Epithelial cell of prostate (primary cell): ENCODE data around the gene ANTXR2.

ENCODE experiments used
- DNase-seq: peaks from one replicate; pipeline ENCODE4 v3.0.0-alpha.2; 2011; ENCODE audit warnings: low read depth, low spot score
- H3K27ac ChIP-seq: fragments of 450-650 bp; 2 replicates; pipeline ENCODE4 v1.5.1; 2017; ENCODE audit warnings: mild to moderate bottlenecking

ANTXR2 gene

GRCh38 chr4:80035336-80035735 is 37.7 kb downstream of the ANTXR2 start:
- peak overlapping the region; percentile 7 for H3K27ac ChIP-seq
- no peak for DNase-seq

GRCh38 chr4:80033581-80033980 is 39.4 kb downstream of the ANTXR2 start:
- no peak overlapping the region for H3K27ac ChIP-seq
- DNase-seq = no peak

- peak overlapping the region; percentile 86 for H3K27ac ChIP-seq
- DNase-seq = peak; percentile 49
Observed at GRCh38 chr4:80029364-80029763, 43.7 kb downstream of the ANTXR2 start.

- no peak overlapping the region for H3K27ac ChIP-seq
- DNase-seq = no peak
Observed at GRCh38 chr4:80027611-80028010, 45.4 kb downstream of the ANTXR2 start.

- H3K27ac ChIP-seq = no peak overlapping the region
- no peak for DNase-seq
Observed at GRCh38 chr4:80026100-80026499, 46.9 kb downstream of the ANTXR2 start.

DNA sequence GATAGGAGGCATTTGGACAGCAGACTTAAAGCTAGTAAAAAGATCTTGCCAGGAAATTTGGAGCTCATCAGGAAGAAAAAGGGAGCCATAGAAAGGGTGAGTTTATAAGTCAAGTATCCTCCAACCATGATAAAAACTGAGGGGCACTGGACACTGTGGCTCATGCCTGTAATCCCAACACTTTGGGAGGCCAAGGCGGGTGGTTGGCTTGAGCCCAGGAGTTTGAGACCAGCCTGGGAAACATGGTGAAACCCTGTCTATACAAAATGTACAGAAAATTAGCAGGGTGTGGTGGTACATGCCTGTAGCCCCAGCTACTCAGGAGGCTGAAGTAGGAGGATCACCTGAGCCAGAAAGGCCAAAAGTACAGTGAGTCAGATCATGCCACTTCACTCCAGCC is 48.7 kb downstream of the ANTXR2 start:
- DNase-seq = no peak
- H3K27ac ChIP-seq = peak overlapping the region; percentile 15

- peak overlapping the region; percentile 87 for H3K27ac ChIP-seq
Observed at GRCh38 chr4:80022282-80022681, 50.7 kb downstream of the ANTXR2 start.

DNA sequence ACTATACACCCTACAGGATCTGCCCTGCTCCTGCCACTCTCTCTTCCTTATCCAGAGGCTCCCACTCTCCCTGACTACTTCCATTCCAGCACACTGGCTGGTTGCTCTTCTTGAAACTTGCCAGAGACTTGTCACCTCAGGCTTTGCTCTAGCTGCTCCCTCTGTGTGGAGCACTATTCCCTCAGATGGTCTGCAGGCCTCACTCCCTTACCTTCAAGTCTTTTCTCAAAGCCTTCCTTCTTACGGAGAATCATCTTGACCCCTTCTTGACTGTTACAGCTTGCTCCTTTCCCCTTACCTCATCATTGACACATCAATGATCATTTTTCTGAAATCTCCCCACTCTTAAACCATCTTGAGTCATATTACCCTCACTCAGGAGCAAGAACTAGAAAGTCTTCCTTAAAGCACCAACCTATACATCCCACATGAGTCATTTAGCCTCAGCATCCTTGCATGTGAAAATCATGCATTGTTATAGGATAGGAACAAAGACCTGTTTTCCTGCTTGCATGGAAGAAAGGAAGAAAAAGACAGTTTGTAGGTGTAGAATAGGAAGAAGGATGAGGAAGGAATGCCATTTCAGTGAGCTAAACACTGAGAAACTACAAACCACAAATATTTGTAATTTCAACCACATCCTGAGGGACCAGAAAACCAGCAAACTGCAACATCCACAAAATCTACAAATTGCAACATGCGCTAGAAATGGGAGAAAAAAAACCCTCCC is 55.7 kb downstream of the ANTXR2 start:
- H3K27ac ChIP-seq = peak overlapping the region; percentile 87
- peak; percentile 45 for DNase-seq

More at GRCh38 chr4:80022282-80022681, 50.7 kb downstream of the ANTXR2 start:
- no peak for DNase-seq

- H3K27ac ChIP-seq = peak overlapping the region; percentile 87
- DNase-seq = no peak
Observed at GRCh38 chr4:80016506-80016905, 56.5 kb downstream of the ANTXR2 start.

DNA sequence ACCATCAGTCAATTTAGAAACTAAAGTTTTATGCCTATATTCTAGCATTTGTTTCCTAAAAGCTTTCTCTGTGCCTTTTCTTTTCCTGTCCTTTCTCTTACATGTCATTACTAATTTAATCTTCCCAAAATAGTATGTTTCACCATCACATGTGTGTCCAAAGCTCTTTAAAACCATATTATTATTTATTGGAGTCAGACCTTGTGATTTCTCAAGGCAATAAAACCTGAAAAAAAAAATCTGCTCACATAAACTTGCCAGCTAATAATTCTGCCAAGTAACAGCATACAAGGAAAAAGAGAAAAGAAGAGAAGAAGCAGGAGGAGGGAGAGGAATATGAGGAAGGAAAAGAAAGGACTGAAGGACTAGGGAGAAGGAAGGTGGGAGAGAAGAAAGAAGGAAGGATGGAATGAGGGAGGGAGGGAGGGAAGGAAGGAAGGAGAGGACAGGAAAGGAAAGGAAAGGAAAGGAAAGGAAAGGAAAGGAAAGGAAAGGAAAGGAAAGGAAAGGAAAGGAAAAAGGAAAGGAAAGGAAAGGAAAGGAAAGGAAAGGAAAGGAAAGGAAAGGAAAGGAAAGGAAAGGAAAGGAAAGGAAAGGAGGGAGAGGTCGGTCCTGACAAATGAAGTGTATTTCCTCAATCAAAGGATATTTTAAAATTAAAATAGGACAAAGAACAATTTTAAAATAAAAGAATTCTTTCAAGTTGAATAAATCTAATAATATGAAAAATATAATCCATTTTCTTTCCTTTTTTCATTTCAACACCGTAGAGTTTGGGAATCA is 57.4 kb downstream of the ANTXR2 start:
- H3K27ac ChIP-seq = peak overlapping the region; percentile 87
- DNase-seq = no peak

DNA sequence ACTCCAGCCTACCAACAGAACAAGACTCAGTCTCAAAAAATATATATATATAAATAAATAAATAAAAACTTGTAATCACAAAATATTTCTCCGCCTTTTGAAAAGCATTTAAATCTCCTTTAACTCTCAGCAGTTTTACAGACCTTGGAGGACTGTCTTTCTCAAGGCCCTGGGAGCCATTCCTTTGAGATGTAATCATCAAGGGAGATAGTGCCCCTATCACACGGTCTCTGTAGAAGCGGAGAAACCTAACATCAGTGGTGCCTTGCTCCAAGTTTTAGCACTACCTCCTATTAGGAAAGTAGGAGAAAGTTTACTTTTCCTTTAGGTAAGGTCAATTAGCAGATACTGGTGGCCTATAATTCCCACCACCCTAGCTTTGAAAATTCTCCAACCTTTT is 58.5 kb downstream of the ANTXR2 start:
- DNase-seq = no peak
- no peak overlapping the region for H3K27ac ChIP-seq

DNA sequence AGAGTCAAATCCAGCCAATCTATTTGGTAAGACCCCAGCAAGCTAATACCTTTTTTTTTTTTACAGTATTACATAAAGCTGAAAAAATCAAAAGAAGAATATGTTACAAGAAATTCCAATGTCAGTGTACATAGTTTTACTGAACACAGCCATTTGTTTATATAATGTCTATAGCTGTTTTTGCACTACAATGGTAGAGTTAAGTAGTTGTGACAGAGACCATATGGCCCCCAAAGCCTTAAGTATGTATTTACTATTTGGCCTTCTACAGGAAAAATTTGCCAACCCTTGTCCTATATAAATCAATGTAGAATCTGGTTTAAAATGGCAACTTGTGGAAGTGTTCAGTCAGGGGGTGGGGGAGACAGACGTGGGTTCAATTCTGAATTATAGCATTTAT is 60.7 kb downstream of the ANTXR2 start:
- DNase-seq = no peak
- no peak overlapping the region for H3K27ac ChIP-seq

GRCh38 chr4:80011636-80012236 is 61.3 kb downstream of the ANTXR2 start:
- H3K27ac ChIP-seq = no peak overlapping the region
- no peak for DNase-seq

- no peak overlapping the region for H3K27ac ChIP-seq
- DNase-seq = no peak
Observed at GRCh38 chr4:80010316-80010715, 62.7 kb downstream of the ANTXR2 start.

- no peak overlapping the region for H3K27ac ChIP-seq
- no peak for DNase-seq
Observed at GRCh38 chr4:80009806-80010205, 63.2 kb downstream of the ANTXR2 start.

DNA sequence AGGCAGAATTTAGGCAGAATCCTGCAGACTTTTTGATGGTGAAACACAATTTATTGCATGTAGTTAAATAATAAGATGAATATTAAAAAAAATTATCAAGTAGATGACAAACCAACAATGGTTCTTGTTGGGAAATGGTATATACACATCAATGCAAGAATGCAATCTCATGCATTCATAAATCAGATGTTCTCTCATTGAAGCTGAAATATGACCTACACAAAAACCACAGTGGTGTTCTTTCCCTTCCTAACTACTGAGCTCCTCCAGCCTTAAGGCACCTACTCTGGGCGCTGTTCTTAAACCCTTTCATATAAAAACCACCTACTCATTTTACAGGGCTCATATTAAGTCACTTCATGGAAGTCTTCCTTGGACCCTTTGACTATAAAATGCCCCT is 64.1 kb downstream of the ANTXR2 start:
- no peak for DNase-seq
- H3K27ac ChIP-seq = no peak overlapping the region

DNA sequence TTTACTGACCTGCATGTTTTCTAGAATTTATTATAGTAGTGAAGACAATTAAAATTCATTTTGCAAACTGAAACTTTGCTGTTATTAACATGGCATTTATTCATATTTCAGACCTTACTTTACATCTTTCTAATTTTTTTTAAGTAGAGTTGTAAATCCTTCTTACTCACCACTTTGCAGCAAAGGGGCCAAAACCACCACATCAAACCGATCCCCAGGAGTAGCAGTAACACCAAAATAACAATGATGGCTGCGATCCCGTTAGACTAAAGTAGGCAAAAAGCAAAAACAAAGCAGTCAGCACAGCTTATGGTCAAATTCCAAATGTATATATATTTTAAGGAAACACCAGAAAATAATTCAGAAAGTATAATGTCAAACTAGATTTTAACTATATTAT is 64.7 kb downstream of the ANTXR2 start:
- H3K27ac ChIP-seq = peak overlapping the region; percentile 62
- no peak for DNase-seq

- no peak for DNase-seq
- H3K27ac ChIP-seq = peak overlapping the region; percentile 62
Observed at GRCh38 chr4:80007745-80008149, 65.3 kb downstream of the ANTXR2 start.

GRCh38 chr4:80006935-80007744 is 65.9 kb downstream of the ANTXR2 start:
- H3K27ac ChIP-seq = peak overlapping the region; percentile 62
- DNase-seq = no peak

DNA sequence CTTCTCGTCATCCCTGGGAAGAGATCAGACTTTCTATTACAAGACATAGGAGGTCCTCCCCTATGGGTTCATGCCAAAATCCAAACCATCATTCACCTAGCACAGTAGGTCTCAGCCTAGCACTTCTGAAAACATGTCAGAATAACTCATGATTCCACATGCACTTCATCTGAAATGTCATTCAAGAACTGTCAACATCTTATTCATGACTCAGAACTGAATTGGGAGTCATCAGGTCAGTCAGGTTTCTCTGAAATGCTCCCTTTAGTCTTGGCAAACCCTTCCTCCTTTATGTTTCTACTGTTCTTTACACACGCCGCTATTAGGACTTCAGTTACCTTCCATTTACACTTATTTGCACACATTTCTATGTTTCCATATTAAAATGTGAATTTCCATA is 67.2 kb downstream of the ANTXR2 start:
- peak; percentile 31 for DNase-seq
- peak overlapping the region; percentile 62 for H3K27ac ChIP-seq
